T-helper 2 cell treated with Interferon-gamma antibody and Interleukin-4, amounts not matched to agents 5 μg/mL and 100 μg/mL, for 36 hours (primary cell): ENCODE results near the gene NDUFC2.
"Not testable (repeated sequence)": the region's sequence is repeated elsewhere in the genome, so short reads cannot be mapped to it uniquely, and the experiment has no call there.

Experiments
- DNase-seq: peaks from one replicate; pipeline ENCODE4 v3.0.0; 2021; ENCODE audit warnings: low spot score
- H3K27ac Mint-ChIP-seq: one replicate; pipeline ENCODE4 v1.8.0; 2021; ENCODE audit warnings: mild to moderate bottlenecking, mixed read lengths
- H3K27me3 Mint-ChIP-seq: one replicate; pipeline ENCODE4 v1.8.0; 2021; ENCODE audit warnings: low read depth, mixed read lengths
- H3K36me3 Mint-ChIP-seq: one replicate; pipeline ENCODE4 v1.8.0; 2021; ENCODE audit warnings: low read depth, mixed read lengths
- H3K4me1 Mint-ChIP-seq: one replicate; pipeline ENCODE4 v1.8.0; 2021; ENCODE audit warnings: low read depth, mixed read lengths
- H3K4me3 Mint-ChIP-seq: one replicate; pipeline ENCODE4 v1.8.0; 2022; ENCODE audit warnings: mild to moderate bottlenecking, moderate library complexity, mixed read lengths
- H3K9me3 Mint-ChIP-seq: one replicate; pipeline ENCODE4 v1.8.0; 2021; ENCODE audit warnings: mixed read lengths

Gene NDUFC2

DNA sequence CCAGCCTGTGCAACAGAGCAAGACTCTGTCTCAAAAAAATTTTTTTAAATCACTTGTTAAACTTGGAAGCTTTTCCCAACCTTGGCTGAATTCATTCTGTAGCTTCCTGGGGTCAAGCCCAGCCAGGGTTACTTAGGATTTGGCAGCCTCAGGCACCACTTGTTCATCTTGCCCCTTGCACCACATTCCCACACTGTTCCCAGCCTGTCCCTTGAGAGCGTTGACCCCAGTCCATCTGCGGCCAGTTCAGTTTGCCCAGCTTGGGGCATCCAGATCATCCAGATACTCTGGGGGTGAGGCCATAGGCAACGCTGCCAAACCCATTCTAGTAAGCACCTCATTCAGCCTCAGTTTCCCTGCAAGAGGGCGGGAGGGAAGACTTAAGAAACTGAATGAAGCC, 24.7 kb downstream of the NDUFC2 start:
- Mint-ChIP-seq H3K36me3 (no peaks in the 10 kb centered on the region), H3K27ac (no peak overlapping the region), H3K4me3 (no peak overlapping the region), H3K27me3 (no peaks in the 10 kb centered on the region), H3K4me1 (peaks cover 9% of the 10 kb centered on the region), H3K9me3 (no peaks in the 10 kb centered on the region)
- DNase-seq, result no peak

GRCh38 chr11:78050964-78051831, 28.5 kb downstream of the NDUFC2 start:
- Mint-ChIP-seq H3K9me3 (no peaks in the 10 kb centered on the region), H3K4me3 (no peak overlapping the region), H3K4me1 (peaks cover 12% of the 10 kb centered on the region), H3K36me3 (no peaks in the 10 kb centered on the region), H3K27me3 (no peaks in the 10 kb centered on the region), H3K27ac (no peak overlapping the region)
- no peak for DNase-seq

- Mint-ChIP-seq H3K27ac (no peak overlapping the region), H3K9me3 (no peaks in the 10 kb centered on the region), H3K4me3 (no peak overlapping the region), H3K36me3 (no peaks in the 10 kb centered on the region), H3K4me1 (peaks cover 18% of the 10 kb centered on the region), H3K27me3 (no peaks in the 10 kb centered on the region)
- DNase-seq, result no peak
These were observed 30.3 kb downstream of the NDUFC2 start for GRCh38 chr11:78049348-78049747.

DNA sequence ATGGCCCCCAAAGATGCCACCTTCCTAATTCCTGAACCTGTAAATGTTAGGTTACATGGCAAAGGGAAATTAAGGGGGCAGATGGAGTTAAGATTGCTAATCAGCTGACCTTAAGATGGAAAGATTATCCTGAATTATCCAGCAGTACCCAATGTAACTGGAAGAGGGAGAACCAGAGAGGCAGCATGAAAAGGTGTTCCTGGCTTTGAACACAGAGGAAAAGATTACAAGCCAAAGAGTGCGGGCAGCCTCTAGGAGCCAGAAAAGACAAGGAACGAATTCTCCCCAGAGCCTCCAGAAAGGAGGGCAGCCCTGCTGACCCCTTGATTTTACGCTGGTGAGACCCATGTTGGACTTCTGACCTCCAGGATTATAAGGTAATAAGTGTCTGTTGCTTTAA, 31.1 kb downstream of the NDUFC2 start:
- no peaks in the 10 kb centered on the region for H3K27me3 Mint-ChIP-seq
- no peaks in the 10 kb centered on the region for H3K36me3 Mint-ChIP-seq
- DNase-seq, result no peak
- no peak overlapping the region for H3K27ac Mint-ChIP-seq
- H3K4me3 Mint-ChIP-seq, result no peak overlapping the region
- no peaks in the 10 kb centered on the region for H3K9me3 Mint-ChIP-seq
- H3K4me1 Mint-ChIP-seq, result peaks cover 18% of the 10 kb centered on the region

GRCh38 chr11:78046486-78046854, 33.2 kb downstream of the NDUFC2 start:
- peaks cover 18% of the 10 kb centered on the region for H3K4me1 Mint-ChIP-seq
- no peak overlapping the region for H3K27ac Mint-ChIP-seq
- no peak overlapping the region for H3K4me3 Mint-ChIP-seq
- H3K9me3 Mint-ChIP-seq, result no peaks in the 10 kb centered on the region
- no peaks in the 10 kb centered on the region for H3K27me3 Mint-ChIP-seq
- no peak for DNase-seq
- no peaks in the 10 kb centered on the region for H3K36me3 Mint-ChIP-seq

DNA sequence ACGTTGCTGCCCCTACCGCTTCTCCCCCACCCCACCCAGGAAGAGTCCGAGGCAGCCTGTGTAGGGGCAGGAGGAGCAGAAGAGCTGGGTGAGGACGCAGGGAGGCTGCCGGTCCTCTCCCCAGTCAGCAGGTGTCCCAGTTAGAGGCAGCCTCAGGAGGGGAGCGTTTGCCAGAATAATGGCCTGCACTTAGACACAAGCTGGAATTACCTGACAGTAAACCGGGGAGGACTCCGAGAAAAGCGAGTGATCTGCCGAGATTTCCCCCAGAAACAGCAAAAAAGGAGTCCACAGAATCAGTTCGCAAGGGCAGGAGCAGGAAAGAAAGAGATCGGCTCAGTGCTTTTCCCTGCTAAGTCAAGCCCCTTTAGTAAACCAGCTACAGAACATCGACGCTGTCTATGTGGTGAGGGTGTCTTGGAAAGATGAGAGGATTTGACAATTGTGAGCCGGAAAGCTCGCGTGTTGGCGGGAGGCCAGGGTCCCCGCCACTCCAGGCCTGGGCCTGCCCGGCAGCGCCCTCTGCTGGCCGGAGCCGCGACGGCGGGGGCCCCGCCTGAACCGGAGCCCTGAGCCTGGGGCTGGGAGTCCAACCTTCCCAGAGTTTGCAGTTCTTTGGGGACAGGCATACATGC, 33.7 kb downstream of the NDUFC2 start:
- Mint-ChIP-seq H3K27ac (no peak overlapping the region), H3K4me3 (peak overlapping the region; percentile 63), H3K9me3 (no peaks in the 10 kb centered on the region), H3K36me3 (no peaks in the 10 kb centered on the region), H3K4me1 (peaks cover 14% of the 10 kb centered on the region), H3K27me3 (no peaks in the 10 kb centered on the region)
- DNase-seq, result peak; percentile 61

GRCh38 chr11:78044706-78045105, 35.0 kb downstream of the NDUFC2 start:
- no peak for DNase-seq
- Mint-ChIP-seq H3K4me1 (peaks cover 16% of the 10 kb centered on the region), H3K9me3 (no peaks in the 10 kb centered on the region), H3K27ac (no peak overlapping the region), H3K27me3 (no peaks in the 10 kb centered on the region), H3K36me3 (no peaks in the 10 kb centered on the region), H3K4me3 (no peak overlapping the region)

GRCh38 chr11:78041843-78042440, 37.7 kb downstream of the NDUFC2 start:
- no peaks in the 10 kb centered on the region for H3K9me3 Mint-ChIP-seq

DNA sequence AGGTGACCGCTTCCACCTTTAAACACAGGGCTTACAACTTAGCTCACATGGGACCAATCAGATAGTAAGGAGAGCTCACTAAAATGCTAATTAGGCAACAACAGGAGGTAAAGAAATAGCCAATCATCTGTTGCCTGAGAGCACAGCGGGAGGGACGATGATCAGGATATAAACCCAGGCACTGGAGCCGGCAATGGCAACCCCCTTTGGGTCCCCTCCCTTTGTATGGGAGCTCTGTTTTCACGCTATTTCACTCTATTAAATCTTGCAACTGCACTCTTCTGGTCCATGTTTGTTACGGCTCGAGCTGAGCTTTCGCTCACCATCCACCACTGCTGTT, 38.3 kb downstream of the NDUFC2 start:
- not testable (repeated sequence) for H3K4me3 Mint-ChIP-seq, DNase-seq, H3K36me3 Mint-ChIP-seq, H3K9me3 Mint-ChIP-seq, H3K27me3 Mint-ChIP-seq, H3K27ac Mint-ChIP-seq
- peaks cover 17% of the 10 kb centered on the region for H3K4me1 Mint-ChIP-seq

More at GRCh38 chr11:78041843-78042440, 37.7 kb downstream of the NDUFC2 start:
- DNase-seq, result no peak
- Mint-ChIP-seq H3K27ac (no peak overlapping the region), H3K4me3 (no peak overlapping the region), H3K4me1 (peaks cover 18% of the 10 kb centered on the region), H3K27me3 (no peaks in the 10 kb centered on the region), H3K36me3 (no peaks in the 10 kb centered on the region)

- Mint-ChIP-seq H3K4me3 (no peak overlapping the region), H3K36me3 (no peaks in the 10 kb centered on the region), H3K27me3 (no peaks in the 10 kb centered on the region), H3K4me1 (peaks cover 12% of the 10 kb centered on the region), H3K9me3 (no peaks in the 10 kb centered on the region), H3K27ac (no peak overlapping the region)
- no peak for DNase-seq
These were observed 38.8 kb downstream of the NDUFC2 start for GRCh38 chr11:78040691-78041379.

- H3K4me3 Mint-ChIP-seq, result peak overlapping the region; percentile 39
- DNase-seq, result peak; percentile 19
- no peaks in the 10 kb centered on the region for H3K27me3 Mint-ChIP-seq
- H3K4me1 Mint-ChIP-seq, result peaks cover 10% of the 10 kb centered on the region
- H3K9me3 Mint-ChIP-seq, result no peaks in the 10 kb centered on the region
- peak overlapping the region; percentile 79 for H3K27ac Mint-ChIP-seq
- H3K36me3 Mint-ChIP-seq, result no peaks in the 10 kb centered on the region
These were observed 39.6 kb downstream of the NDUFC2 start for GRCh38 chr11:78039919-78040671.

DNA sequence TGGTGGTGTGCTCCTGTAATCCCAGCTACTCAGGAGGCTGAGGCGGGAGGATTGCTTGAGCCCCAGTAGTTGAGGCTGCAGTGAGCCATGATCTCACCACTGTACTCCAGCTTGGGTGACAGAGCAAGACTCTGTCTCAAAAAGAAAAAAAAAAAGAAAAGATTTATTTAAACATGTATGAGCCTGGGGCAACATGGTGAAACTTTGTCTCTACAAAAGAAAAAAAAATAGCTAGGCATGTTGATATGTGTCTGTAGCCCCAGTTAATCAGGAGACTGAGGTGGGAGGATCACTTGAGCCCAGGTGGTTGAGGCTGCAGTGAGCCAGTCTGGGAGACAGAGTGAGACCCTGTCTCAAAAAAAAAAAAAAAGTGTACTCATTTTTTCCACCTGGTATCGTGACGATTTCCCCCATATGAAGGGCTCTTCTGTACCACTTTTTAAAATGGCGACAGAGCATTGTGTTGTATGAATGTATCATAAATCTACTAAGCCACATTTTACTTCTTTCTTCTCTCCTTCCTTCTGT, 40.2 kb downstream of the NDUFC2 start:
- Mint-ChIP-seq H3K4me1 (peaks cover 10% of the 10 kb centered on the region), H3K9me3 (no peaks in the 10 kb centered on the region), H3K4me3 (peak overlapping the region; percentile 39), H3K27me3 (no peaks in the 10 kb centered on the region), H3K36me3 (no peaks in the 10 kb centered on the region), H3K27ac (peak overlapping the region; percentile 79)
- DNase-seq, result no peak

- Mint-ChIP-seq H3K4me3 (no peak overlapping the region), H3K9me3 (no peaks in the 10 kb centered on the region), H3K36me3 (no peaks in the 10 kb centered on the region), H3K27me3 (no peaks in the 10 kb centered on the region), H3K4me1 (peaks cover 10% of the 10 kb centered on the region), H3K27ac (no peak overlapping the region)
- DNase-seq, result no peak
These were observed 40.9 kb downstream of the NDUFC2 start for GRCh38 chr11:78038697-78039313.
